DND-41 (cell line): ENCODE data around the gene SEC24D.
A peak's percentile ranks its signal among the peaks of the same experiment; 100 is the strongest.

Source experiments
- ATAC-seq: fragments of 200-7000 bp; cut with Tn5 transposase; 3 replicates; pipeline ENCODE4 v1.9.1; 2021; ENCODE audit warnings: low read depth; ENCODE audit not compliant: insufficient read depth
- DNase-seq: peaks from one replicate; pipeline ENCODE4 v3.0.0-alpha.2; 2020
- H2AFZ ChIP-seq: 2 replicates; pipeline ENCODE4 v1.6.0; 2012; ENCODE audit warnings: low read depth, low read length
- H3K27ac ChIP-seq: 2 replicates; pipeline ENCODE4 v1.5.1; 2012; ENCODE audit warnings: low read length, inconsistent platforms
- H3K27me3 ChIP-seq: fragments of 200-600 bp; sonication (generic); 2 replicates; pipeline ENCODE4 v1.6.0; 2012; ENCODE audit warnings: low read length, mild to moderate bottlenecking, inconsistent platforms; ENCODE audit not compliant: insufficient read depth, poor library complexity
- H3K36me3 ChIP-seq: 2 replicates; pipeline ENCODE4 v1.5.1; 2012; ENCODE audit warnings: low read length, inconsistent platforms; ENCODE audit not compliant: insufficient read depth
- H3K4me1 ChIP-seq: 2 replicates; pipeline ENCODE4 v1.5.1; 2012; ENCODE audit warnings: mild to moderate bottlenecking, low read length; ENCODE audit not compliant: insufficient read depth
- H3K4me2 ChIP-seq: 2 replicates; pipeline ENCODE4 v1.6.0; 2012; ENCODE audit warnings: mild to moderate bottlenecking, moderate library complexity, low read length, inconsistent platforms; ENCODE audit not compliant: insufficient read depth
- H3K4me3 ChIP-seq, 2 experiments: fragments of 200-600 bp in 1 of 2; shearing (Covaris generic) in 1 of 2; 2 replicates each; pipeline ENCODE4 v1.5.1; 2012 to 2016; ENCODE audit warnings: inconsistent platforms in 2 of 2, low read length in 2 of 2, mild to moderate bottlenecking in 2 of 2, low read depth in 1 of 2, moderate library complexity in 1 of 2
- H3K79me2 ChIP-seq: 2 replicates; pipeline ENCODE4 v1.6.0; 2012; ENCODE audit warnings: low read length, inconsistent platforms; ENCODE audit not compliant: insufficient read depth
- H3K9ac ChIP-seq: 2 replicates; pipeline ENCODE4 v1.6.0; 2012; ENCODE audit warnings: low read depth, mild to moderate bottlenecking, inconsistent platforms, low read length, moderate library complexity
- H3K9me3 ChIP-seq: 2 replicates; pipeline ENCODE4 v1.5.1; 2012; ENCODE audit warnings: low read length, moderate library complexity, mild to moderate bottlenecking, inconsistent platforms; ENCODE audit not compliant: insufficient read depth, severe bottlenecking
- H4K20me1 ChIP-seq: 2 replicates; pipeline ENCODE4 v1.6.0; 2012; ENCODE audit warnings: low read length; ENCODE audit not compliant: insufficient read depth
- CTCF ChIP-seq: IDR thresholded peaks from 2 replicates; pipeline ENCODE4 v1.5.1; 2012; ENCODE audit warnings: borderline replicate concordance, low read length, moderate library complexity, mild to moderate bottlenecking; ENCODE audit not compliant: poor library complexity, severe bottlenecking; ENCODE audit errors: extremely low read depth
- EZH2 ChIP-seq: IDR thresholded peaks from 3 replicates; pipeline ENCODE4 v1.6.1; 2012; ENCODE audit warnings: borderline replicate concordance, low read depth, mild to moderate bottlenecking, moderate library complexity, low read length, inconsistent platforms; ENCODE audit not compliant: severe bottlenecking

Gene SEC24D

DNA sequence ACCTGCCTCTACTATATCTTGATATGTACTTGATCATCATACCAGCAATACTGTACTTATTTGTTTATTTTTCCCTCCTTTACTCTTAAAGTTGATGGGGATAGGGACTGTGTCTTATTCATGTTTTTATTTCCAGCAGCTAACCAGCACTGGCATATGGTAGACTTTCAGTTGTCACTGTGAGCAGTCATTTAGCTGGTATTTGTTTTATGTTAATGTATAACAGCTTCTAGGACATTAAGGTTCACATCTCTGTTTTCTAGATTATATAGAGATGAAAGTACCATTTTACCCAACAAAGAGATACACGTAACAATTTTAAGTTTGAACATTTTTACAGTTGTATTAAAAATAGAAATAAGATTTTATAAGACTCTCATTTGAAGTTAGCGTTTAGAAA, 132.8 kb downstream of the SEC24D start:
- Histone ChIP-seq H3K4me1 (no peaks in the 10 kb centered on the region), H3K4me2 (no peak overlapping the region), H3K9ac (no peak overlapping the region), H3K9me3 (no peaks in the 10 kb centered on the region), H3K27ac (no peak overlapping the region), H3K4me3 (no peak overlapping the region), H3K36me3 (peaks cover 75% of the 10 kb centered on the region), H3K79me2 (no peaks in the 10 kb centered on the region), H4K20me1 (no peaks in the 10 kb centered on the region), H2AFZ (no peak overlapping the region), H3K27me3 (no peaks in the 10 kb centered on the region)
- no peak for TF ChIP-seq EZH2
- TF ChIP-seq CTCF = no peak
- no peak for DNase-seq
- no peak for ATAC-seq

GRCh38 chr4:118684873-118685811, 150.8 kb downstream of the SEC24D start, which contains the start of gene METTL14:
Gene METTL14 (plus strand): TSS chr4:118685392. CDS start chr4:118685535, 143 bp downstream.
- Histone ChIP-seq H3K9me3 (no peaks in the 10 kb centered on the region), H3K4me3 (peak within 1 kb of the TSS; percentile 66 to 84), H3K4me2 (peak within 1 kb of the TSS; percentile 70), H3K4me1 (peaks cover 40% of the 10 kb centered on the region), H3K27ac (peak within 1 kb of the TSS; percentile 85), H3K36me3 (peaks cover 26% of the 10 kb centered on the region), H3K27me3 (no peaks in the 10 kb centered on the region), H3K79me2 (peaks cover 31% of the 10 kb centered on the region), H2AFZ (peak within 1 kb of the TSS; percentile 91), H3K9ac (peak within 1 kb of the TSS; percentile 70), H4K20me1 (peaks cover 11% of the 10 kb centered on the region; the same call in 1 of the 2 replicates)
- ATAC-seq (peak; percentile 96), DNase-seq (peak; percentile 91)
- TF ChIP-seq EZH2 = no peak
- TF ChIP-seq CTCF = peak; percentile 14

GRCh38 chr4:118683513-118683912, 152.4 kb downstream of the SEC24D start:
- peaks cover 11% of the 10 kb centered on the region; the same call in 1 of the 2 replicates for H4K20me1 ChIP-seq
- H3K4me2 ChIP-seq = peak overlapping the region; percentile 29; the same call in 1 of the 2 replicates
- no peak for ATAC-seq
- H3K36me3 ChIP-seq = peaks cover 13% of the 10 kb centered on the region
- H3K79me2 ChIP-seq = peaks cover 31% of the 10 kb centered on the region
- no peak overlapping the region for H3K9ac ChIP-seq
- H3K27me3 ChIP-seq = no peaks in the 10 kb centered on the region
- H3K4me3 ChIP-seq = peak overlapping the region in 1 of 2 experiments; percentile 27; a peak in 1 of 4 replicates
- peaks cover 40% of the 10 kb centered on the region for H3K4me1 ChIP-seq
- DNase-seq = no peak
- H3K27ac ChIP-seq = no peak overlapping the region
- peak overlapping the region; percentile 65 for H2AFZ ChIP-seq
- H3K9me3 ChIP-seq = no peaks in the 10 kb centered on the region
- TF ChIP-seq CTCF (no peak), EZH2 (no peak)
